GM13977 (cell line): ENCODE results near the gene RBMXL2.

Experiments
- DNase-seq: peaks from one replicate; pipeline ENCODE4 v3.0.0; 2012; ENCODE audit warnings: low spot score
- CTCF ChIP-seq: IDR thresholded peaks from 2 replicates; pipeline ENCODE4 v1.5.1; 2012; ENCODE audit warnings: mild to moderate bottlenecking, control low read depth; ENCODE audit not compliant: insufficient read depth; ENCODE audit errors: extremely low read depth, missing control alignments
- in situ Hi-C: fragments of 300-500 bp; cut with MboI; formaldehyde crosslinking; loops from one replicate; pipeline ENCODE4 v1.12.0; 2022; ENCODE audit warnings: low sequenced_read_pairs, low pct_unique_long_range_greater_than_20kb, mixed read lengths, inconsistent platforms; ENCODE audit not compliant: unreplicated experiment

RBMXL2 gene

GRCh38 chr11:7089328-7090251, 792 bp downstream of the RBMXL2 start:
- in situ Hi-C loops, result loop anchor here (10.0 kb wide), 1 partner anchor 605 kb away; no protein-coding TSS in a partner anchor
- TF ChIP-seq CTCF, result no peak
- DNase-seq, result no peak

- TF ChIP-seq CTCF, result peak; percentile 64
- peak; percentile 54 for DNase-seq
- in situ Hi-C loops, result loop anchor here (10.0 kb wide), 1 partner anchor 596 kb away; no protein-coding TSS in a partner anchor
Measured at GRCh38 chr11:7098235-7098832, 9.5 kb downstream of the RBMXL2 start.

DNA sequence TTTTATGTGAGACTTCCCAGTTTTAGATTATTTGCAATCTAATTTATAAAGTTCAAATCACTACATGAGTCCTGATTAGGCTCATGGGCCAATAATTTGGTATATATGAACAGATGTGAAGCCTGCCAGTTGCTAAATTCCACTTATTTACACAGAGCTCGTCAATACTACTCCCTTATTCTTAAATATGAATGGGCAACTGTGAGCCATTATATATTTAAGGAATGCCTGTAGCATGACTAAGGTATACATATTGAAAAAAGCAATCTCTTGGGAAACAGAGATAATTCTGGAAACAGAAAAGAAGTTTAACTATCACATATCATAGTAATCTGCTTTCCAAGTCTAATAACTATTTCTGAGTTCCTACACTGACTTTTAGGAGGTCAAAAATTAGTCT, 27.0 kb downstream of the RBMXL2 start:
- in situ Hi-C loops, result no loop called here
- no peak for TF ChIP-seq CTCF
- DNase-seq, result no peak

GRCh38 chr11:7116370-7116769, 27.6 kb downstream of the RBMXL2 start:
- DNase-seq, result no peak
- in situ Hi-C loops, result no loop called here
- TF ChIP-seq CTCF, result no peak

DNA sequence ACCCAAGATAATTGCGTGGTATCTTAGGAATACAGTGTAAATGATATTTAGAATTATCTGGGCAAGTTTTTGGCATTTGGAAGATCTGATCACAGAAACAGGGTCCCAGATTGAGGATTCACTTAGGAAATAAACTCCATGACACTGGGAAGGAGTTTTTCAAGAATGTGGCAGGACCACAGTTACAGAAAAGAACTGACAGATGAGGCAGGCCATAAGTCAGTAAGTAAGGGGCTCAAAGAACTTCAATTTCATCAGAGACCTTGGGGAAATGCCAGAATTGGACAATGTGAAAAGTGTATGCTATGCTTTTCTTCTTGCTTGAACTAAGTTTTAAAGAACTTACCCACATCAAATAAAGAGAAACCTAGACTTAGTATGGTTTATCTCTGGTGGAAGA, 49.3 kb downstream of the RBMXL2 start:
- in situ Hi-C loops, result no loop called here
- no peak for DNase-seq
- TF ChIP-seq CTCF, result no peak
